NCI-H226 (cell line): ENCODE data around the gene RASD1.
"Not testable (repeated sequence)": the region's sequence is repeated elsewhere in the genome, so short reads cannot be mapped to it uniquely, and the experiment has no call there.

Experiments
- DNase-seq: peaks from one replicate; pipeline ENCODE4 v3.0.0-alpha.2; 2015

RASD1 gene

GRCh38 chr17:17467720-17468119 is 28.5 kb downstream of the RASD1 start:
- no peak for DNase-seq

DNA sequence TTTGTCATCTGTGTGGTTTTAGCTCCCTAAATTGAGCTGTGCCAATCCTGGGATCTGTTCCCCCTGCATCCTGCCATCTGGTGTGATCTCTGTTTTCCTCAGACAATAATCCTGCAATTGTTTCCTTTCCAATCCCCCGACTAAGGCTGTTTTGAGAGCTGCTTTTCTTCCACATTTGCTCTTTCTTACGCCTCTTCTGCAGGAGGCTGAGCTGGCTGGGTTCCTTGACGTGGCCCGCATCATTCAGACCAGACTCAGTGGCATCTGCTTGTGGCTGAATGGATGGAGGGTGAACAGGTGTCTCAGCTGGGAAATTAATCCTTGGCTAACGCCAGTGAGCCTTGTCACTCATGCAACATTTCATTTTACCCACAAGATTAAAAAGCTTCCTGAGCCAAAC is 29.2 kb downstream of the RASD1 start:
- no peak for DNase-seq

DNA sequence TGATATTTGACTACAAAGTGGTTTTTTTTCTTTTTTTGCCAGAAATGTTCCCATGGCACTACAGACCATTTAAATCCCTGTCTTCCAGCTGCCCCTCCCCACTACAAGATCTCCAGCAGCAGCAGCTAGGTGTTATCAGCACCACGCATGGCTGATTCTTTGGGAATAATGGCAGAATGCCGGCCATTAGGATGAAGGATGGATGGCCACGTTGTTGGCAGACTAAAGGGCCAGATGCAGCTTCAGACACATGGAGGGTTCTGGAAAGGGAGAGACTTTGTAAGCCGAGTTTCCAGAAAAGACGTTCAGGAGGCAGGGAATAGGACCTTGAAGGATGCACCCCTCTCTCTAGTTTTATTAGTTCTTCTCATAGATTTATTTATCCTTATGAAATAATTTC is 29.7 kb downstream of the RASD1 start:
- DNase-seq = no peak

- DNase-seq = peak; percentile 45
Measured at GRCh38 chr17:17465878-17466277, 30.3 kb downstream of the RASD1 start.

DNA sequence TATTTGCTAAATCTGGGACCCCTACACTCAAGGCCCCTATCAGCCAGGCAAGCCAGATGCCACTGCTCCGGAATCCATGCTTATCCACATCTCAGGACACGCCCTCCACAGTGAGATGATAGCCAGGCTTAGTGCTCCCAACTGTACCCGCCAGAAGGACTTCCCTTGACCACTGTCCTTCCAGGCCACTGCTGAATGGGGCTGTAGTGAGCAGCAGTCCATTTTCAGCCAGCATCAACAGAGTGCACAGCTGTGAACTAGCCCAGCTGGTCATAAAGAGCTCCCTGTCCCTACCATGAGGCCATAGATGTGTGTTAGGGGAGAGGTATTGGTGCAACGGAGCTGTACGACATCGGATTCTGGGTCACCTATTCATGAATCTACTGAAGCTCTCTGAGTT is 32.4 kb downstream of the RASD1 start:
- DNase-seq = no peak

DNA sequence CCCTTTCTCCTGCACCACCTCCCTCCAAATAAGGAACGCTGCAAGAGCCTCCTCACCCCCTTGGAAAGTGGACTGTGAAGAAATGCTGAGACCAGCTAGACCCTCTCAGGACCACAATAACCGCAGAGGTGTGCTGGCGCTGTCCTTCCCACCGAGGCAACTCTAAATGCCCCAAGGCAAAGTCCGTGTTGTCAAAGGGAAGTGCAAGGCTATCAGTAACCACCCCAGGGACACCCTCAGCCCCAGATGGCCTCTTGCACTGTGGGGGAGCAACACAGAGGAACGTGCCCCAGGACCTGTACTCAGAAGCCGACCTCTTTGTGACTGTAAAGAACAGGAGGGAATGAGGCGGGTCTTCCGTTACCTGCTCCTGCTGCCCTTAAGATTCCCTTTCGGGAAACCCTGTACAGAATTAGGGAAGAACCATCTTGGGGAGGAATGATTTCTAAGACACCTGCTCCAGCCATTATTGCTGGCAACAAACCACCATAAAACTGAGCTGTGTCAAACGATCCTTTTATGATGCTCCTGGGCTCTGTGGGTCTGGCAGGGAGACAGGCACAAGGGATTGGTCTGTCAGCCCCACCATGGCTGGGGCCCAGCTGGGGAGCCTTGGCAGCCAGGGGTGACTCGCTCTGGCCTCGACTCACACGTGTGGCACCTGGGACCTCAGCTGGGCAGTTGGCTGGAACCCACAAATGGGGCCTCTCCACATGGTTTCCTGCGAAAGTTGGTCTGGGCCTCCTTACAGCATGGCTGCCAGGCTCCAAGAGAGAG is 34.0 kb downstream of the RASD1 start:
- DNase-seq = no peak

- no peak for DNase-seq
Measured at GRCh38 chr17:17460038-17460437, 36.2 kb downstream of the RASD1 start.

DNA sequence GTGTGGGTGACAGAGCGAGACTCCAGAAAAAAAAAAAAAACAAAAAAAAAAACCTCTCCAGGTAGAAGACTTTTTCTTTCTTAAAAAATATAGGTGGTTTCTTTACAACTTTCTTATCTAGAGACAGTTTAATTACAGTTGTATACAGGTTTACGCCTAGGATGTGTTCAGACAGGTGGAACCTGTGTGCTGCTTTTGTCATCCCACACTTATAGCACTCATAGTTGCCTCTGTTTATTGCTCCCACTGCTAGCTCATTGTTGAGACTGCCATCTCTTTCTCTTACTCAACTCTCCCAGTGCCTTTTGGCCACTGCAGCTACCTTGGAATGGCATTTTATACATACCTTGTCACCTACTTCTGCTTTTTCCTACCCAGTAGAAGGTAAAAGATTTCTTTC is 38.5 kb downstream of the RASD1 start:
- no peak for DNase-seq

DNA sequence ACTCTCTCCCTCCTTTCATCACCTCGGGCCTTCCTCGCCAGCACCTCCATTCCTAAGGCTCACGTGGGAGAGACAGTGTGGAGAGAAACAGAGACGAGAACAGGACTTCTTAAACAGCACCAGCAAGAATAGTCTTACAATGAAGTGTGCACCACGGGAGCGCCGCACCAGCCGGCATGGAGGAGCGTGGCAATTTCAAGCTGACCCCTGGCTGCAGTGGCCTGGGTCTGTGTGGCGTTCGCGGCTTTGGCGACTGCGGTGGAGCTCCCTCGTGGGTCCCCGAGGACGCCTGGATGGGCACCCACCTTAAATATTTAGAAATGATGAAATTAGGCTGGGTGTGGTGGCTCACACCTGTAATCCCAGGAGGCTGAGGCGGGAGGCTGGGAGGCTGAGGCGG is 39.9 kb downstream of the RASD1 start:
- DNase-seq = no peak

- DNase-seq = no peak
Measured at GRCh38 chr17:17455173-17455572, 41.0 kb downstream of the RASD1 start.

DNA sequence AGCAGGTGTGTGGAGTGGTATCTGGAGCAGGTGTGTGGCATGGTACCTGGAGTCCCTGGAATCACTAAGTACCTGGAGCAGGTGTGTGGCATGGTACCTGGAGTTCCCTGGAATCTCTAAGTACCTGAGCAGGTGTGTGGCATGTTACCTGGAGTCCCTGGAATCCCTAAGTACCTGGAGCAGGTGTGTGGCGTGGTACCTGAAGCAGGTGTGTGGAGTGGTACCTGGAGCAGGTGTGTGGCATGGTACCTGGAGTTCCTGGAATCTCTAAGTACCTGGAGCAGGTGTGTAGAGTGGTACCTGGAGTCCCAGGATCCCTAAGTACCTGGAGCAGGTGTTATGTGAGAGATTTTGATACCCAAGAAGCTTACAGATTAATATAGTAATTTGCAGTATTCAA is 41.5 kb downstream of the RASD1 start:
- not testable (repeated sequence) for DNase-seq

- DNase-seq = no peak
Measured at GRCh38 chr17:17454276-17454675, 41.9 kb downstream of the RASD1 start.

GRCh38 chr17:17453088-17453487 is 43.1 kb downstream of the RASD1 start:
- DNase-seq = no peak

- no peak for DNase-seq
Measured at GRCh38 chr17:17448723-17449122, 47.5 kb downstream of the RASD1 start.

DNA sequence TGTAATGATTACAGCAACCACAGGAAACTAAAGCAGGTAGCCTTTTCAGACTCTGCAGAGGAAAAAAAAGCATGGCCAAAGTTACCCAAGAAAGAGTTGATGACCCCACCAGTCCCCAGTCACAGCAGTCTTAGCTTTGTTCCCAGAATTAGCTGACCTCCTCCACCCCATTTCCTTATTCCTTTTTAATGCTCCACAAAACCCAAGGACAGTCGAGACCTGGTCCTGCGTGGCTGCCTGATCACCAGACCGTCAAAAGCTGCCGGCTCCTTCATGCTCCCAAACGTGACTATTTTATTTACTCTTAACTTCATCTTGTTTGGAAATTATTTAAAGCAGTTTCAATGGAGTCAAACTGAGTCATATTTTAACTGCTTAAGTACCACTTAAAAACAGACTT is 48.1 kb downstream of the RASD1 start:
- DNase-seq = no peak

DNA sequence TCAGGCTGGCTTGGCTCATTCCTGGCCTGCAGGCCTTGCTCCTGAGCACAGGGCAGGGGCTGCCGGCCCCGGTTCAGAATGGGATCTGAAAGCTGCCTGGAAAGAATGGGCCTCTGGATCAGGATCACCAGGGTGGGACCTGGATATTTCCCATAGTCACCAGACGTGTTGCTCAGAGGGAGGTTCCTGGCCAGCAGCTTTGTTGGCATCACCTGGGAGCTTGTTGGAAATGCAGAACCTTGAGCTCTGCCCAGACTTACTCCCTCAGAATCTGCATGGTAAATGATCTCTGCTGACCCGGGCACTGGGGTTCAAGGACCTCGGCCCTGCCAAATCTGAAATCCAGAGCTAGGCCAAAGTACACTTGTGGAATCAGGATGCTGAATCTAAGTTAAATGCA is 48.9 kb downstream of the RASD1 start:
- DNase-seq = no peak

DNA sequence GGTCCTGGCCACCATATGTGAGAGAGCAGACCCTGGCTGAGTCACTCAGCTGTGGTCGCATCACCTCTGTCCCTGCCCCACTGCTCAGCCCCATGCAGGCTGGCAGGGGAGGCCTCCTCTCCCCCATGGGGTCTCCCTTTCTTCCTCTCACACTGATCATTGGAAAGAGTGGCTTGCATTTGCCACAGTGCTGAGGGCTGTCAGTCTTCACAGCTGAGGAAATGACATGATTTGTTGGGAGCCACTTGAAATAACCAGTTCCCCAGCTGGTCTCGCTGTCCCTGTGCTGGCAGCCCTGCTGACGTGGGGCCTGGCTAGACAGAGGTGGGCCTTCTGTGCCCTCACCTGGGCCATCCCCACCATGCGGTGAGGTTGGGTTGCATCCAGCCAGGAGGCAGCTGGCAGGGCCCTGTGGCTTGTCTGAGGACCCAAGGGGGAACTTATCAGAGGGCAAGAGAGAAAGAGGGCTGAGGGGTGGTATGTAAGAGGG is 49.5 kb downstream of the RASD1 start:
- no peak for DNase-seq

GRCh38 chr17:17445925-17446665 is 50.1 kb downstream of the RASD1 start:
- DNase-seq = peak; percentile 83

- no peak for DNase-seq
Measured at GRCh38 chr17:17445296-17445924, 50.8 kb downstream of the RASD1 start.
